Renal cortical epithelial cell (primary cell): ENCODE measurements around the gene CDH22. TPM values are rescaled to one million over a fixed set of nuclear protein-coding genes. Genes with fewer than 3 reads are reported as not detected.

Source experiments
- DNase-seq: peaks from one replicate; pipeline ENCODE4 v3.0.0-alpha.2; 2011; ENCODE audit warnings: low read depth
- total RNA-seq: library from RNA; depleted of rRNA; stranded (reverse); fragments of >200 nt; gene quantifications from 2 replicates; pipeline ENCODE4 v1.2.3, GENCODE V29; 2014

CDH22 gene, protein sequence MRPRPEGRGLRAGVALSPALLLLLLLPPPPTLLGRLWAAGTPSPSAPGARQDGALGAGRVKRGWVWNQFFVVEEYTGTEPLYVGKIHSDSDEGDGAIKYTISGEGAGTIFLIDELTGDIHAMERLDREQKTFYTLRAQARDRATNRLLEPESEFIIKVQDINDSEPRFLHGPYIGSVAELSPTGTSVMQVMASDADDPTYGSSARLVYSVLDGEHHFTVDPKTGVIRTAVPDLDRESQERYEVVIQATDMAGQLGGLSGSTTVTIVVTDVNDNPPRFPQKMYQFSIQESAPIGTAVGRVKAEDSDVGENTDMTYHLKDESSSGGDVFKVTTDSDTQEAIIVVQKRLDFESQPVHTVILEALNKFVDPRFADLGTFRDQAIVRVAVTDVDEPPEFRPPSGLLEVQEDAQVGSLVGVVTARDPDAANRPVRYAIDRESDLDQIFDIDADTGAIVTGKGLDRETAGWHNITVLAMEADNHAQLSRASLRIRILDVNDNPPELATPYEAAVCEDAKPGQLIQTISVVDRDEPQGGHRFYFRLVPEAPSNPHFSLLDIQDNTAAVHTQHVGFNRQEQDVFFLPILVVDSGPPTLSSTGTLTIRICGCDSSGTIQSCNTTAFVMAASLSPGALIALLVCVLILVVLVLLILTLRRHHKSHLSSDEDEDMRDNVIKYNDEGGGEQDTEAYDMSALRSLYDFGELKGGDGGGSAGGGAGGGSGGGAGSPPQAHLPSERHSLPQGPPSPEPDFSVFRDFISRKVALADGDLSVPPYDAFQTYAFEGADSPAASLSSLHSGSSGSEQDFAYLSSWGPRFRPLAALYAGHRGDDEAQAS
- total RNA-seq: not detected in 2 replicates

DNA sequence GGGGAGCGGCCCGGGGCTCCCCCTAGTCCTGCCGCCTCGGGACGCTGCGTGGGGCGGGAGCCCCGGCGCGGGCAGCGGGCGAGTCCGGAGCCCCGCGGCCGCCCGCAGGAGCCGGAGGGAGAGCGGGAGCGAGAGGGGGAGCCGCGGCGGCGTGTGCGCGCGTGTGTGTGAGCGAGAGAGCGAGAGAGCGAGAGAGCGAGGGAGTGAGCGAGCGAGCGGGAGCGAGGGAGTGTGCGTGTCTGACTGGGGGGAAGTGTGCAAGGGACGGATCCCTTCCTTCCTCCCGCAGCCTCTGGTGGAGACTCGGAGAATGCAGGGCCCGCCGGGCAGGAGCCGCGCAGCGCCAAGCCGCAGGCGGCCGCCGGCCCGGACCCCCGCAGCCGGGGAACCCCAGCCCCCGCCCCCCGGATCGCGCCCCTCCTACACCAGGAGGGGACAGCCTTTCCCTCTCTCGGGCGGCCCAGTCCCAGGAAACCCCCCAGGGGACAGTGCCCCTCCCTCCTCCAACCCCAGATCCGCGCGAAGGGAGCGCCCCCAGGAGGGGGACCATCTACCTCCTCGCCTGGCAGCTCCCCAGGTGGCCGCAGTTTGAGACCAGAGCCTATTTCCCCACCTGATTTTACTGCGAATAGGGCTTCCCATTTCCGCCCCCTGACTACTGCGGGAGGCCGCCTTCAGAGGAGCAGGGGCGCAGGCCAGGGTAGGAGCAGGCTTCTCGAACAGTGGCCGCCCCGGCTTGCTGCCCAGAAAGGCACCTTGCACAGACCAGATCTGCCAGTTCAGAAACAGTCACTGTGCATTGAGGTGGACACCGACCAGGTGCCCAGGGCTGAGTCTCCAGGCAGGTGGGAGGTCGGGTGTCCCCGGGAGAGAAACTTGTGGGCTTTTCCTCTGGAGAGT lies at the start of gene CDH22:
TSS of gene CDH22 (minus strand) at position 241 of the 900 bp plus-strand sequence. CDS start 57,204 bp downstream, outside the sequence.
- no peak for DNase-seq

DNA sequence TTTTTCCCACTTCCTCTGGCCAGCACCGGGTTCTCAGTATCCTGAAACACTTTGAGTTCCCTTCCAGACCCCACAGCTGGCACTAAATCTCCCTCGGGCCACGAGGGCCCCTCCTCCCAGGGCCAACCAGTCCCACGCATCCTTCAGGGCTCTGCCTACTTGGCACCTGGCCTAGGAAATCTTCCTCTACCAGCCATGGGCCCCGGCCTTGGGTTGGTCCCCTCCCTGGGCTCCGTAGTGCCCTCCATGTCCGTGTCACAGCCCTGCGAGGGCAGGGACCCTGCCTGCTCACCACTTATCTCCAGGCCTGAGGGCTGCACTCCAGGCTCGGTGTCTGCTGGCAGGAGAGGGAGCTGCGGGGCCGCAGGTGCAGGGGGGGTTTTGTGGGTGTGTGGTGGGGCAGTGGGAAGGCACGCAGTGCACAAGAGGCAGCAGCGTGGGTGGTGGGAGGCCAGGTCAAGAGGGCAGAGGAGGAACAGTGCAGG lies 48.8 kb upstream of the CDH22 start:
- no peak for DNase-seq

DNA sequence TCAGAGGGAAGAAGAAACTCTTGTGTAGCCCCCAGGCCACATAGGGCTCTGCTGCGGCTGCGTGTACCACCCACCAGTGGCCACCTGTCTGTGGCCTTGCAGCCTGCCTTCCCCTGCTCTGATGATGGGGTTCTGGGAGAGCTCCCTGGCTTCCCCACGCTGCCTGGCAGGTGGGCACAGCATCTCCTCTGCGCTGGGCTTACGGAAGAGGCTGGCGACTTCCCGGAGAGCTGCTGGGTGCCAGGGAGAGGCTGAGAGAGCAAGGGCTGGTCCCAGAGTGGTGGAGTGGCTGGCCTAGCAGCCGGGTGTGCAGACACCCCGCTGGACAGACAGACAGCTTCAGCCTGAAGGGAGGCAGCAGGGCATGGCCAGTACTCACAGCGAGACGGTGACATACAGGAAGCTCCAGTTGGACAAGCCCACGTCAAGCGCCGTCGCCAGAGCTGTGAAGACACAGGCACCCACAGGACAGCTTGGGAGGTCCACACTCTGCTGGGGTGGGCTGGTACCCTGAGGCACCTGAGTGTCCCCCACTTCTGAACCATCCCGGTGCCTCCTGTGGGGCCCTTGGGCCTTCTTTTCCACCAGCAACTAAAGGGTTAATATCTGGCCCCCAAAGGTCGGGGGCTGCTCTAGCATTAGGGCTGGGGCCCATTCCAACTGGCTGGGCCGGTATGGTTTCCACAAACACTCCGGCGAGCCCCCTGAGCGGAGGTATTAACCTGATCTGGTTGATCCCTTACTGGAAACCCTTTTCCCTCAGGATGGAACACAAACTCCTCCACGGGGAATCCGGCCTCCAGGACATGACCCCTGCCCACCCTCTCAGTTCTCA lies 48.1 kb upstream of the CDH22 start:
- DNase-seq: no peak

DNA sequence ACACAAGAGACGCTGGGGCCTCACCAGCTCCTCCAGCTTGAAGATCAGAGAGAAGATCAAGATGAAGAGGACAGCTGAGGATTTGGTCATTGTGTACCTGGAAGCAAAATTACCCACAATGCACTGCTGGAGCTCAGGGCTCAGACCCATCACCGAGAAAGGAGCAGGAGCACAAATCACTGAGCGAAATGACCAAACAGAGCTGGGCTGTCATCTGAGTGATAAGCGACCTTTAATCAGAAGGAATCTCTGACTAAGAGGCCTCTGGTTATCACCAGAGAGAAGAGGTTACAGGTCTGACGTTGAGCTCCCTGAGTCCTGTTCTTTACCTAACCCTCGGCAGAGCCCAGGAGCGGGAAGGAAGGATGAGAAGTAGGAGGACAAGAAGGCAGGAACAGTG lies 47.5 kb upstream of the CDH22 start:
- no peak for DNase-seq

DNA sequence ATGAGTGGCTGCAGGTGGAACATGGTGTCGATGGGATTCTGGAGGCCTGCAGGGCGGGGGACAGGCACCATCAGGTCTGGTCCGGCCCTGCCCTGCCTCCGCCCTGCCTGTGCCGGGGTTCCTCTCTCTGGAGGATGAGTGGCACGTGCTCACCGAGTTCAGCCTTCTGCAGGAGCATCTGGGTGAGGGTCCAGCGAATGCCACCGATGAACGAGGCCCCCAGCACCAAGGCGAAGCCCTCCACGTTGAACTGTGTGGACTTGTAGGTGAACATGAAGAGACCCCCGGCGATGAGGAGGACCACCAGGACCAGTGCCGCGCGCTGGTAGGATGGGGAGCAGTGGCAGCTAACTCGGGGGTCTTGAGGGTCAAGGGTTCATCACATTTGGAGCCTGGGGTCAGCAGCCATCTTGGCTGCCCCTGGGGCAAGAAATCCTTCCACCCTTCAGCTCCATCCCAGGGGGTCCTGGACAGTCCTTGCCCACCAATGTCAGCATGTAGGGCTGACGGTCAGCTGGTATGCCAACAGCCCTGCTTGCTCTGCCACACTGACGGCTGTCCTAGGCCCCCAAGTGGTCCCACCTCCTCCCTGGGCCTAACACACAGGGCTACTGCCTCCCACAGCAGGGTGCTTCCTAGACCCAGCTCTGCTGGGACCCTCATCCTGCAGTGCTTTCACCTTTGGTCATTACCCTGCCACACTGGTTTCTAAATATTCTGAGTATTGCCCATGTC lies 46.8 kb upstream of the CDH22 start:
- DNase-seq: no peak

DNA sequence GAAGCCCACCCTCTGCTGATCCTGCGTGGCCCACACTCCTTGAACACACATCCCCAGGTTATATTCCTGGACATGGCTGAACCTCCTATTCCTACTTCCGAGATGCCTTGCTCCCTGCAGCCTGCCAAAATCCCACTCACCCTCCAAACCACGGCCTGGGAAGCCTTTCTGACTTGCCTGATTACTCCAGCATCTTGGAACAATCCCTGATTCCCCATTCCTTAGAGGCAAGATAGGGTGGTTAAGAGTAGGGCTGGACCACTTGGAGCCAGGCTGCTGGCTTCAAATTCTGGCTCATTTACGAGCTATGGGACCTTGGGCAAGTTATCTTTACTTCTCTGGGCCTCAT lies 45.9 kb upstream of the CDH22 start:
- DNase-seq: no peak

DNA sequence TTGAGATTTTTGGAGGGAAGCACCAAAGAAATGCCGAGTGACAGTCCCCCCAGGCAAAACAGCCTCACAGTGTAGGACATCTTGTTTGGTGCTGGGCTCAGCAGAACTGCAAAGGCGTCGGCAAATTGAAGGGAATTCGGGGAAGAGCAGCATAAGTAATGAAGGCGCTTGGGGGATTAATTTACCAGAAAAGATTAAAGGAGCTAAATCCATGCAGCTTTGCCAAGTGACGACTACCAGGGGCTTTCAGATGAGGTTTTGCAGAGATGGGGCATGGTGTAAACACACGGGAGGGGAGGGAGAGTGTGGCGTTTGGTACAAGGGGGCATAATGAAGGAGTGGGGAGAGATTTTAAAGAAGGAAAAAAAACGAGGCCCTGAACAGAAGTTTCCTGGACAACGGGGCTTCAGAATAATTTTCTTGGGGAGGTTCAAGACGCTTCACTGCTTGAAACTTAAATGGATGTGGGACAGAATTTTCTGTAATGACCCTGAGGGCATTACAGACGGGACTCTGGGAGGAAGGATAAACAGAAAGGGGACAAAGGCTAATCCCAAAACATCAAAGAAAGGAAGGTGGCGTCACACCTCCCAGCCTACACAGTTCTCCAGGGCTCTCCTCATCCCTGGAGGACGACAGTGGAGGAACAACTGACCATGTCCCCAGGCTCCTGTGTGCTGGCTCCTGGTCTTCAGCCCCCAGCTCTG lies 45.4 kb upstream of the CDH22 start:
- DNase-seq: no peak

DNA sequence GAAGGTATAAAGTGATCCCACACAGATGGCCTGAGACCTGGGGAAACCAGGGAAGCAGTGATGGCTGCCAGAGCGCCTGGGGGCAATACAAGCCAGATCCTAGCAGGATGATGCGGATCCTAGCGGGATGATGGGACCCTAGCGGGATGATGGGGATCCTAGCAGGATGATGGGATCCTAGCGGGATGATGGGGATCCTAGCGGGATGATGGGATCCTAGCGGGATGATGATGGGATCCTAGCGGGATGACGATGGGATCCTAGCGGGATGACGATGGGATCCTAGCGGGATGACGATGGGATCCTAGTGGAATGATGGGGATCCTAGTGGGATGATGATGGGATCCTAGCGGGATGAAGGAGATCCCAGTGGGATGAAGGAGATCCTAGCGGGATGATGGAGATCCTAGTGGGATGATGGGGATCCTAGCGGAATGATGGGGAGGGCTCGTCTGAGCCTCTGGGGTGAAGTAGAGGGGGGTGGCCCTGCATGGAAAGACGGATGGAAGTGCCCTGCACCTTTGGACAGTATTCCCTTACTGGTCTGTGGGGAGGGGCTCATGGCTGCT lies 44.2 kb upstream of the CDH22 start:
- no peak for DNase-seq

DNA sequence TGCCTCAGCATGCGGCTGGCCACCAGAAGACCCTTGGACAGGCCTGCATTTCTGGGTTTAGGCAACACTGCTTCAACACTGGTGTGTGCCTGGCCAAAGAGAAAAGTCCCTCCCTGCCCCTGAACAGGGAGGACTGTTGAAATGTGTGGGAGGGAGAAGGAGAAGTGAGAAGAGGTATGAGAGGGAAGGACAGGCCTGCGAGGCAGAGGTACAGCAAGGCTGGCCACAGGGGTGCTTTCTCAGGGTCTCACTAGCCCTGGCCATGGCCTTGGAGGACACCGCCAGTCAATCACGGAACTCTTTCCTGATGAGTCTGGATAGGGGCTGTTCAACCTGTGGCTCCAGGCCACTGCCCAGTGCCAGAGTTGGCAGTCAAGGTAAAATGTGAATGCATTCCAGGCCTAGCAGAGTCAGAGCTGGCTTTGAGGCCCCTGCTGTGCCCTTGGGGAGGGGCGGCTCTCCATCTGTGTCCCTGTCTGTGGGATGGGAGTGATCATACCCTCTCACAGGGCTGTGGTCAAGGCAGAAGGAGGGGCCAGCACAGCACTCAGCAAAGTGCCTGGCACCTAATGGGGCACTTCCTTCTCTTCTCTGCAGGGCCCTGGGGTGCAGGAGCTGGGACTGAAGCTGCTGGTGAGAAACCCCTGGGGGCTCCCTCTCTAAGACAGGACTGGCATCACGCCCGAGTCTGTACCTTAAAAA lies 43.2 kb upstream of the CDH22 start:
- DNase-seq: no peak

DNA sequence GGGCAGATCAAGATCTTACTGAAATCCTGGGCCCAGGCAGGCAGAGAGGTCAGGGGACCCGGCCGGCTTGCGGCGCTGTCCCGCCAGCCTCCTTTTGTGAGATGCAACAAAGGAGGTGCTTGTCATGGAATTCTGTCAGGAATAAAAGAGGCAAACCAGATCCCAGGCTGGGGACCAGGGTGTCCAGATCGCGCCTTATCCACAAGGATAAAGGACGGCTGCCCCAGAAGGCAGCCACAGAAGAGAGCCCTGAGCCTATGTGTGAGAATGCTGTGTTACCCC lies 42.6 kb upstream of the CDH22 start:
- no peak for DNase-seq

DNA sequence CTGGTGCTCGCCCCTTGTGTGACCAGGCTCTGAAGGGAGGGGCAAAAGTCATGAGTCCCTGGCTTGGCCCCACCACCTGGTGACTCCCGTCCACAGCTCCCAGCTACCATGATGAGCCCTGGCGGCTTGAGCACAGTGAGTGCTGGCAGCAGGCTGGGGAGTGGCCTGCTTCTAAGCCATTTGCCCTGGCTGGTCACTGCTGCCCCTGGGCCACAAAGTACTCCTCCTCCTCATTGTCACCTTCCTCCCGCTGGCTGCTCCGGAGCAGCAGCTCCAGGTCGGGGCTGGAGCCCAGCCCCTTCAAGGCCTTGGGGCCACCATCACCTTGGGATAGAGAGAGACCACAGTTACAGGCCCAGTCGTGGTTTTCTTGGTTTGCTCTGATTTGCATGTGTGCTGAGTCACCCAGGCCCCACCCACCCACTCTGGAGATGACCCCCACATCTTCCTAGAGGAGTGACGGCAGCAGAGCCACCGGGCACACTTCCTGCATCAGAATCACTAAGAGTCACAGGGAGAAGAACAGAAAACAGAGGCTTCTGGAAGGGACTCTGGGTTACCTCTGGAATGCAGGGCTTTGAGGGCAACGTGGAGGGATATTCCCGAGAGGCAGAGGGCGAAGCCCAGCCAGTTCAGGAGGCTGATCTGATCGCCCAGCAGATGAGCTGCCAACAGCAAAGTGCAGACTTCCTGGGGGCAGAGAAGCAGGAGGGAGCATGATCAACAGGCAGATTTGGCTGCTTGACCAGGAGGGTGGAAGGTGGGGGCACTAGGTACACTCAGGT lies 42.1 kb upstream of the CDH22 start:
- DNase-seq: peak; percentile 83

DNA sequence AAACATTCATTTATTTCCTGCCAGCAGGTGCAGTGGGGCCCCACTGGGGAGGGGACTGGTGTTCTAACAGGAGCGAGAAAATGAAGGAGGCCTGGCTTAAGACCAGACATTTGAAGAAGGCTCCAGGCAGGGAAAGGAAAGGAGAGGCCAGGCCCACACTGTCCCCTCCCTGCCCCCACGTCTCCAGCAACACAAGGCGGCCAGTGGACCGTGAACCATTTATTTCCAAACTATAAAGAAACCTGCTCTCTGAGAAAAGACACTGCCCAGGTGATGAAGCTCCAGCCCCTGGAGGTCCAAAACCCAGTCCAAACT lies 41.4 kb upstream of the CDH22 start:
- DNase-seq: peak; percentile 41

DNA sequence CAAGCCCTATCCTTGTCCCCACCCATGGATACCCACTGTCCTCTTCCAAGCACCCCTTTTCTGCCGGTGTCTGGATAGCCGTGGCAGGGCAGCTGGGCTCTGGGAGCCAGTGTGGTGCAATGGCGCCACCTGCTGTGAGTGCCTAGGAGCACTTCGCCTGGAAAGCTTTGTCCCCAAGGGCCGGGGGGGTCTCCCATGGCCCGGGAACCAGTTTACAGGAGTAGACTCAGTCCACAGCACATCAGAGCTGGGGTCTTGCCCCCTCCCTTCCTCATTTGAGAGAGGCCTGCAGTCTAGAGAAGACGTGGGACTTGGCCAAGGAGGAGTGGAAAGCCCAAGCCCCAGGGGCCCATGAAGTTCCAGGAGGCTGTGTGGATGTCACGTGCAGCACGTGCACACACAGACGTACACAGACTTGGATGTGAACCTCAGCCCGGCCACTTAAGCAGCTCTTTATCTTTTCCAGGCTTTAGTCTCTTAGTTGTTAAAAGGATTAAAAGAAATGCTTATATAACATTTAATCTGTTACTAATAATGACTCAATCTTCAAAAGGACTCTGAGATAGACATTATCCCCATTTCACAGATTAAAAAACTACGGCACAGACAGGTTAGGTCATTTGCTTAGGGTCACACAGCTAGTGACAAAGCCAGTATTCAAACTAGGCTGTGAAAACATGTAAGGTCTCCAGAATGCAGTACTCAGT lies 40.9 kb upstream of the CDH22 start:
- DNase-seq: no peak

DNA sequence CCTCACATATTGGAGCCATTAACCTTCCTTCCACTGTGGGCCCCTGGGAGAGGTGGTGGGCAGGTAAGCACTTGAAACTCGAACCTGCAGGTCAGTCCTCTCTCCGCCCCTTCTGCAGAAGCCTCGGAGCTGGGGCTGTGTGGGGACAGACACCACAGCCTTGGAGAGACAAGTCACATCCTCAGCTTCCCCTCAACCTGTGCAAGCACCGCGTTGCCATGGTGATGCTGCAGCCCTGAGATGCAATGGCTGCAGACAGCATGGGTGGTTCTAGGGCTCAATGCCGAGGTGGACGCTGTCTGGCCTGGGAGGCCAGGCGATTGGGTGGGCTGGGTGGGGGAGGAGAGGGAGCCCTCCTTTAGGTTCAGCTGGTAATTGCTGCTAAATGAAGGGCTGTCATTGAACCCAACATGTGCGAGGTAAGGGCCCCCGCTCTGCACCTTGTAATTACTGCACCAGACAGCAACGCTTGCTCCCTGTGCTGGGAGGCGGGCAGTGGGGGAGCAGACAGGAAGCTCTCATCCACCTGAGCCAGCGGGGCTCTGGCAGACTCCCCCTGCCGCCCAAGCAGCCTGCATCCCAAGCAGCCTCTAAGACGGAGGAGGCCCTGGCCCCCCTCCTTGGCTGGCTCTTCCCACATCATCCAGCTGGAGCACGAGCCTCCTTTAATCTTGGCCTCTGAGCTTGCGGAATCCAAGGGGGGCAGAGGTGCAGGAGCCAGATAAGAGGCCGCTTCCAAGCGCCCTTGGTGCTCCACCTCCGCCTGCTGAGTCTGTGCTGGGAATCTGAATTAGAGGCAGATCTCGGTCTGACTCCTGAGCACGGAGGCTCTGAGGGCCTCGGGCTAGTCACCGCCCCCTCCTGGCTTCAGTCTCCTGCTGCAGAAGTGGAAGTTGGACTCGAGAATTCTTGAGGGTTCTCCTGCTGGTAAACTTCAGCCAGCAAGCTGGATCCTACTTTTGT lies 39.8 kb upstream of the CDH22 start:
- no peak for DNase-seq

DNA sequence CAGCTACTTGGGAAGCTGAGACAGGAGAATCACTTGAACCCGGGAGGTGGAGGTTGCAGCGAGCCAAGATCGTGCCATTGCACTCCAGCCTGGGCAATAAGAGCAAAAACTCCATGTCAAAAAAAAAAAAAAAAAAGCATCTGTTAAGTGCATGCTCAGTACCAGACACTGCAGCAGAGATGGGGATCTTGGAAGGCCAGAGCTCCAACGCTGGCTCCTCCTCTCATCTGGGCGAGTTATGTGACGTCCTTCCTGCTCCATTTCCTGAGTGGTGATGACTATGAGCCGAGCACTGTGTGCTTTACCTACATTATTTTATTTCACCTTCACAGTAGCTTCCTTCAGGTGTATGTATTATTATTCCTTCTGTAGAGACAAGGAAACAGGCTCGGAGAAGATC lies 38.5 kb upstream of the CDH22 start:
- DNase-seq: no peak

DNA sequence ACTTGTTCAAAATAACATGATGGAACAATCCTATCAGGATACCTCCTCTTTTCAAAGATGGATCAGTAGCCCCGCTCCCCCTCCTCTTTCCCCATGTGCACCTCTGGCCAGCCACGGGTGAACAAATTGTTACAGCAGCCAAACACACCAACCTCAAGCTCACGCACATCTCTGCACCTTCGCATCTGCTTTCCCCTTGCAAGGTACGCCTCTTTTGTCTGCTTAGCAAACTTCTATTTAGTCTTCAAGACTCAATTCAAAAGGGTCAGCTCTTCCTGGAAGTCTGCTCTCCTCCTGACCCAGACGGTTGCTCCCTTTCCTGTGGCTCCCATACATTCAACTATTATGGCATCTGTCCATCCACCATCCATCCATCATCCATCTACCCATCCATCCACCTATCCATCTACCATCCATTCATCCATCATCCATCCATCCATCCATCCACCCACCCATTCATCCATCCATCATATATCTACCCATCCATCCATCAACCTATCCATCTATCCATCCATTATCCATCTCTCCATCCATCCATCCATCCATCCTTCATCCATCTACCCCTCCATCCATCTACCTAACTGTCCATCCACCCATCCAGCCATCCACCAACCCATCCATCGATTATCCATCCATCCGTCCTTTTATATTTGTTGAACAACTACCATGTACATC lies 36.3 kb upstream of the CDH22 start:
- no peak for DNase-seq
